Uterus (tissue), 4 donors: ENCODE measurements around the gene CLASRP. TPM values are rescaled to one million over a fixed set of nuclear protein-coding genes. Genes with fewer than 3 reads are reported as not detected.

Experiments
- DNase-seq, 2 donors: peaks; one replicate each; pipeline ENCODE4 v3.0.0-alpha.2; 2019 to 2020
- H3K27ac ChIP-seq, 2 donors: fragments of 200-600 bp; sonication (generic); 1 replicate in 1 of 2; 2 replicates in 1 of 2; pipeline ENCODE4 v1.5.1; 2016 to 2018
- H3K27me3 ChIP-seq, 2 donors: fragments of 200-600 bp; sonication (generic); one replicate each; pipeline ENCODE4 v1.5.1; 2018 to 2019; ENCODE audit warnings: control low read depth in 1 of 2
- H3K36me3 ChIP-seq, 2 donors: fragments of 200-600 bp; sonication (generic); one replicate each; pipeline ENCODE4 v1.5.1; 2019; ENCODE audit warnings: control low read depth in 1 of 2
- H3K4me1 ChIP-seq, 2 donors: fragments of 200-600 bp; sonication (generic); one replicate each; pipeline ENCODE4 v1.5.1; 2018 to 2019; ENCODE audit warnings: control low read depth in 1 of 2
- H3K4me3 ChIP-seq, 2 donors: fragments of 200-600 bp; sonication (generic); 1 replicate in 1 of 2; 2 replicates in 1 of 2; pipeline ENCODE4 v1.5.1; 2018 to 2019; ENCODE audit warnings: mild to moderate bottlenecking in 1 of 2
- H3K9me3 ChIP-seq, 2 donors: fragments of 200-600 bp; sonication (generic); one replicate each; pipeline ENCODE4 v1.5.1; 2019; ENCODE audit warnings: control low read depth in 1 of 2
- POLR2A ChIP-seq, 2 donors: fragments of 450-650 bp; IDR thresholded peaks; one replicate each; pipeline ENCODE4 v1.6.1; 2016; ENCODE audit warnings: antibody characterized with exemption in 2 of 2, mild to moderate bottlenecking in 1 of 2, moderate library complexity in 1 of 2
- intact Hi-C: fragments of 100-400 bp; cut with DNase I; formaldehyde crosslinking; loops from one replicate; pipeline ENCODE4 v1.15.1; 2023; ENCODE audit warnings: low total_unique reads
- total RNA-seq, 4 donors: library from RNA; depleted of rRNA in 3 of 4; stranded (reverse); fragments of >200 nt in 3 of 4; gene quantifications; one replicate each; pipeline versions ENCODE4 v1.1.0 to v1.2.4, GENCODE V29; 2014 to 2023
- TF ChIP-seq, protein P1 (sequence below), 4 experiments: fragments of 200-600 bp in 2 of 4; fragments of 450-650 bp in 2 of 4; sonication (generic) in 2 of 4; IDR thresholded peaks; one replicate each; pipeline ENCODE4 v1.5.1; 2016 to 2019; ENCODE audit warnings: antibody characterized with exemption in 4 of 4, mild to moderate bottlenecking in 2 of 4, moderate library complexity in 1 of 4
- donor health status: DM: yes; HTN: yes; CAD: no.

The CLASRP gene
- total RNA-seq, 4 donors from 2014 or later, result 36.6 to 107 (median 73.9) TPM

DNA sequence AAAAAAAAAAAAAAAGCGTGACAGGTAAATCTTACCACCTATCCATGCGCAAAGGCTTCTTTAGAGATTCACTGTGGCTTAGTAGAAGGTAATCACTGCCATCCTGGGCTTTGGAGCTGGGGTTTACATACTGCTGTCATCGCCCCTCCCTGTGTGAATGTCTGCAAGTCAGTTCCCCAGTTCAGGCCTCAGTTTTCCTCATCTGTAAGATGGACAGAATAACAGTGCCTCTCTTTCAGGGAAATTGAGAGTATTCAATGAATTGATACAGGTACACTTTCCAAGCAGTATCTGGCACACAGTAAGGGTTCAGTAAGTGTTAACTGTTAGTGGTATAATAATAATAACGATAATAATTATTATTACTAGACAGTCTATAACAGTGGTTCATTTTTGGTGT, 35.4 kb upstream of the CLASRP start:
- H3K4me1 ChIP-seq, result no peaks in the 10 kb centered on the region
- no peak for DNase-seq
- H3K27ac ChIP-seq, result no peak overlapping the region
- H3K36me3 ChIP-seq, result no peaks in the 10 kb centered on the region
- intact Hi-C loops, result no loop called here
- no peaks in the 10 kb centered on the region for H3K27me3 ChIP-seq
- H3K9me3 ChIP-seq, result no peaks in the 10 kb centered on the region
- TF ChIP-seq, protein P1, sequence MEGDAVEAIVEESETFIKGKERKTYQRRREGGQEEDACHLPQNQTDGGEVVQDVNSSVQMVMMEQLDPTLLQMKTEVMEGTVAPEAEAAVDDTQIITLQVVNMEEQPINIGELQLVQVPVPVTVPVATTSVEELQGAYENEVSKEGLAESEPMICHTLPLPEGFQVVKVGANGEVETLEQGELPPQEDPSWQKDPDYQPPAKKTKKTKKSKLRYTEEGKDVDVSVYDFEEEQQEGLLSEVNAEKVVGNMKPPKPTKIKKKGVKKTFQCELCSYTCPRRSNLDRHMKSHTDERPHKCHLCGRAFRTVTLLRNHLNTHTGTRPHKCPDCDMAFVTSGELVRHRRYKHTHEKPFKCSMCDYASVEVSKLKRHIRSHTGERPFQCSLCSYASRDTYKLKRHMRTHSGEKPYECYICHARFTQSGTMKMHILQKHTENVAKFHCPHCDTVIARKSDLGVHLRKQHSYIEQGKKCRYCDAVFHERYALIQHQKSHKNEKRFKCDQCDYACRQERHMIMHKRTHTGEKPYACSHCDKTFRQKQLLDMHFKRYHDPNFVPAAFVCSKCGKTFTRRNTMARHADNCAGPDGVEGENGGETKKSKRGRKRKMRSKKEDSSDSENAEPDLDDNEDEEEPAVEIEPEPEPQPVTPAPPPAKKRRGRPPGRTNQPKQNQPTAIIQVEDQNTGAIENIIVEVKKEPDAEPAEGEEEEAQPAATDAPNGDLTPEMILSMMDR (IDR thresholded peaks at IDR 0.05), result no peak
- no peak for TF ChIP-seq POLR2A (IDR thresholded peaks at IDR 0.05)
- H3K4me3 ChIP-seq, result no peak overlapping the region

DNA sequence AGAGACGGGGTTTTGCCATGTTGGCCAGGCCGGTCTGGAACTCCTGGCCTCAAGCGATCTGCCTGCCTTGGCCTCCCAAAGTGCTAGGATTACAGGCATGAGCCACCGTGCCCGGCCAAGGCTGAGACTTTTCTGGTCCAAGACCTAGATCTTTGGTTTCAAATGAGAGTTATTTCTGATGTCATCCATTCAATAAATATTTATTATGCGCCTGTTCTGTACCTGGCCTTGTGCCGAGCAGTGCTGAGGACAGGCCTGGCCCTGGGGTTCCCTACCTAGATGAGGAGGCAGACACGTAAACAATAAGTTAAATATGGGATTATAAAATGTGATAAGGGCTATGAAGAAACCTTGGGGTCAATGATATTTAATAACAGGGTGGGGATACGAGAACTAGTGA, 33.1 kb upstream of the CLASRP start:
- Histone ChIP-seq H3K27ac (no peak overlapping the region), H3K27me3 (no peaks in the 10 kb centered on the region), H3K4me1 (no peaks in the 10 kb centered on the region), H3K36me3 (no peaks in the 10 kb centered on the region), H3K9me3 (no peaks in the 10 kb centered on the region), H3K4me3 (no peak overlapping the region)
- DNase-seq, result no peak
- TF ChIP-seq, protein P1 (IDR thresholded peaks at IDR 0.05), result no peak
- TF ChIP-seq POLR2A (IDR thresholded peaks at IDR 0.05), result no peak
- intact Hi-C loops, result no loop called here

DNA sequence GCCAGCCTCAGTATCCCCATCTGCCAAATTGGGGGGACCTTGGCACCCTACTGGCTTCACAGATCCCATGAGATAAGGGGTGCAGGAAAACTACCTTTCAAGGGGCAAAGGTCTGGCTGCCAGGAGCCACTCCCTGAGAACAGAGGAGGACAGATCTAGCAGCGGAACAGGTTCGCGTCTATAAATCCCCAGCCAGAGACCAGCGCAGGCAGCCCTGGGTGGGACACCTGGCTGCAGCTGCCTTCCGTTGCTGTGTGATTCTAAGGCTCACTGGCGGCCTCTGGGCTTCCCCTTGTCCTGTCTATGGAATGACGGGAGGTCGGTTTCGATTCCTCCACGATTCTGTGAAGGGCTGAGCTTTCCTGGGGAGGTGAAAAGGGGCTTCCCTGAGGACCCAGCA, 30.3 kb upstream of the CLASRP start:
- TF ChIP-seq, protein P1 (IDR thresholded peaks at IDR 0.05), result no peak
- TF ChIP-seq POLR2A (IDR thresholded peaks at IDR 0.05), result no peak
- no peaks in the 10 kb centered on the region for H3K36me3 ChIP-seq
- no peaks in the 10 kb centered on the region for H3K27me3 ChIP-seq
- no peaks in the 10 kb centered on the region for H3K9me3 ChIP-seq
- no peak overlapping the region for H3K4me3 ChIP-seq
- no peaks in the 10 kb centered on the region for H3K4me1 ChIP-seq
- no peak for DNase-seq
- intact Hi-C loops, result no loop called here
- H3K27ac ChIP-seq, result no peak overlapping the region

DNA sequence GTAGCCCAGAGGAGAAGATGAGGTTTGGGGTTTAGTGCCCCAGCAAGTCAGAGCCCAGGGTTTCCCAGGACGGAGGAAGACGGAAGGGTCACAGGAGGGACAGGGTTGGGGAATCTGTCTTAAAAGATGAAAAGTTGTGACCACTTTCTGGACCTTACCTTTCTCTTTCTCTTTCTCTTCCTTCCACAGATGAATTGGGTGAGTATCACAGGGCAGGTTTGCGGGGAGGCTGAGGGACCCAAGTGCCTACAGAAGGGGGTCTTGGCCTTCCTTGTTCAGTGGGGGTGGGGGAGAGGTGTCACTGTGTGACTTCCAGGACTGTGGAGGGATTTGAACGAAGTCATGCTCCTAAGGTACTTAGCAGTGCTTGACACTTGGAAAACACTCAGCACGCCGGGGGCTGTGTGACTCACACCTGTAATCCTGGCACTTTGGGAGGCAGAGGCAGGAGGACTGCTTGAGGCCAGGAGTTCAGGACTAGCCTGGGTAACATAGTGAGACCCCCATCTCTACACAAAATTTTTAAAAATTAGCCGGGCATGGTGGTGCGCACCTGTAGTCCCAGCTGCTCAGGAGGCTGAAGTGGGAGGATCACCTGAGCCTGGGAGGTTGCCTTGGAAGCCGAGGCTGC, 29.1 kb upstream of the CLASRP start:
- intact Hi-C loops, result no loop called here
- Histone ChIP-seq H3K27me3 (no peaks in the 10 kb centered on the region), H3K36me3 (no peaks in the 10 kb centered on the region), H3K9me3 (no peaks in the 10 kb centered on the region), H3K27ac (no peak overlapping the region), H3K4me1 (no peaks in the 10 kb centered on the region), H3K4me3 (no peak overlapping the region)
- TF ChIP-seq, protein P1 (IDR thresholded peaks at IDR 0.05), result no peak
- no peak for TF ChIP-seq POLR2A (IDR thresholded peaks at IDR 0.05)
- no peak for DNase-seq

DNA sequence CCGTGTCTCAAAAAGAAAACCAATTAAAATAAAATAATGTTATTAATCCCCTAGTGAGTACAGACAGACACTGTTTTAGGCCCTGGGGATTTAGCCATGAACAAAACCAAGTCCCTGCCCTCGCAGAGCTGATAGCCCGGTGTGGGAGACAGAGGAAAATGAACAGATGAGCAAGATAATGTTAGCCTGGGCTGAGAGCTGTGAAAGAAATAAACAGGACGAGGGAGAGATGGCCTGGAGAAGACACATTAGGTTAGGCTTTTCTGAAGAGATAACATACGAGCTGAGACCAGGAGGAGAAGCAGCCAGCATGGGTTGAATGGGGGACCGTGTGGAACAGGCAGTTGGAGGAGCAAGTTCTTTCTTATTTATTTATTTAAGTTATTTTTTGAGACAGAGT, 28.5 kb upstream of the CLASRP start:
- intact Hi-C loops, result no loop called here

More for the DNA sequence above, 28.5 kb upstream of the CLASRP start:
- Histone ChIP-seq H3K27me3 (no peaks in the 10 kb centered on the region), H3K27ac (no peak overlapping the region), H3K9me3 (no peaks in the 10 kb centered on the region), H3K36me3 (no peaks in the 10 kb centered on the region), H3K4me3 (no peak overlapping the region), H3K4me1 (no peaks in the 10 kb centered on the region)
- DNase-seq, result no peak
- TF ChIP-seq POLR2A (IDR thresholded peaks at IDR 0.05), result no peak
- TF ChIP-seq, protein P1 (IDR thresholded peaks at IDR 0.05), result no peak
